ENCODE results near the gene GPHN. TPM values are rescaled to one million over a fixed set of nuclear protein-coding genes. Genes with fewer than 3 reads are reported as not detected.

The GPHN gene
- total RNA-seq, 1 experiment from 2014 or later: 18.1 TPM

DNA sequence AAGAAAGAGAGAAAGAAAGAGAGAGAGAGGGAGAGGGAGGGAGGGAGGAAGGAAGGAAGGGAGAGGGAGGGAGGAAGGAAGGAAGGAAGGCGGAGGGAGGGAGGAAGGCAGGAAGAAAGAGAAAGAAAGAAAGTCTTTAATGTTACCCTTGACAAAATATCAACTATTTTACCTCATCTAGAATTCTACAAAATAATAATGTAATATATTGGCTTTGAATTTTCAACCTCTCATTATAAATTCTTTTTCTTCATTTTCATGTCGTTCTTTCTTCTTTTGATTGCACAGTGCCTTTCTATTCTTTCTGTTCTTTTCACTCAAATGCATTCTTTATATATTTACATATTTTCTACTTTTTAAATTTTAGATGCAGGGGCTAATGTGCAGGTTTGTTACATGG is 621.8 kb downstream of the GPHN start (continued):
- TF ChIP-seq, protein P1, sequence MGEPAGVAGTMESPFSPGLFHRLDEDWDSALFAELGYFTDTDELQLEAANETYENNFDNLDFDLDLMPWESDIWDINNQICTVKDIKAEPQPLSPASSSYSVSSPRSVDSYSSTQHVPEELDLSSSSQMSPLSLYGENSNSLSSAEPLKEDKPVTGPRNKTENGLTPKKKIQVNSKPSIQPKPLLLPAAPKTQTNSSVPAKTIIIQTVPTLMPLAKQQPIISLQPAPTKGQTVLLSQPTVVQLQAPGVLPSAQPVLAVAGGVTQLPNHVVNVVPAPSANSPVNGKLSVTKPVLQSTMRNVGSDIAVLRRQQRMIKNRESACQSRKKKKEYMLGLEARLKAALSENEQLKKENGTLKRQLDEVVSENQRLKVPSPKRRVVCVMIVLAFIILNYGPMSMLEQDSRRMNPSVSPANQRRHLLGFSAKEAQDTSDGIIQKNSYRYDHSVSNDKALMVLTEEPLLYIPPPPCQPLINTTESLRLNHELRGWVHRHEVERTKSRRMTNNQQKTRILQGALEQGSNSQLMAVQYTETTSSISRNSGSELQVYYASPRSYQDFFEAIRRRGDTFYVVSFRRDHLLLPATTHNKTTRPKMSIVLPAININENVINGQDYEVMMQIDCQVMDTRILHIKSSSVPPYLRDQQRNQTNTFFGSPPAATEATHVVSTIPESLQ (CRISPR knock-in tag; IDR thresholded peaks at IDR 0.05): no peak
- no peak for TF ChIP-seq ZNF232 (CRISPR knock-in tag; IDR thresholded peaks at IDR 0.05)
- TF ChIP-seq, protein P2, sequence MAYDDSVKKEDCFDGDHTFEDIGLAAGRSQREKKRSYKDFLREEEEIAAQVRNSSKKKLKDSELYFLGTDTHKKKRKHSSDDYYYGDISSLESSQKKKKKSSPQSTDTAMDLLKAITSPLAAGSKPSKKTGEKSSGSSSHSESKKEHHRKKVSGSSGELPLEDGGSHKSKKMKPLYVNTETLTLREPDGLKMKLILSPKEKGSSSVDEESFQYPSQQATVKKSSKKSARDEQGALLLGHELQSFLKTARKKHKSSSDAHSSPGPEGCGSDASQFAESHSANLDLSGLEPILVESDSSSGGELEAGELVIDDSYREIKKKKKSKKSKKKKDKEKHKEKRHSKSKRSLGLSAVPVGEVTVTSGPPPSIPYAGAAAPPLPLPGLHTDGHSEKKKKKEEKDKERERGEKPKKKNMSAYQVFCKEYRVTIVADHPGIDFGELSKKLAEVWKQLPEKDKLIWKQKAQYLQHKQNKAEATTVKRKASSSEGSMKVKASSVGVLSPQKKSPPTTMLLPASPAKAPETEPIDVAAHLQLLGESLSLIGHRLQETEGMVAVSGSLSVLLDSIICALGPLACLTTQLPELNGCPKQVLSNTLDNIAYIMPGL (CRISPR knock-in tag; IDR thresholded peaks at IDR 0.05): no peak

DNA sequence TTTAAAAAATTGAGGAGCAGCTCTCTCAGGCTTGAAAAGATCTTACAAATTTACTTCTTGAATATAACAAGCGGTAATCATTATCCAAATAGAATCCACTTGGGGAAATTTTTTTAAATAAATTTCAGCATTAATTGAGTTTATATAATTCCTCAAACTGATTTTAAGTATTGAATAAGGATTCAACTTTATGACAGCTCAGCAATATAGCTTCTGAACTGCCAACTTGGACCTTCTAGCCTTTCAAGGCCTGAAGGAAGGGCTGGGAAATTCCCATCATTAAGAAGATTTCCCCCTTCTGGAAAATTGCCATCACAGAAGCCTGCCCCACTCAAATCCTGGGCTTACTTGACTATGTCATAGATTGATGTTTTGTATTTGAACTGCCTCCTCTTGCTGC is 623.7 kb downstream of the GPHN start:
- Mint-ChIP-seq H3K27me3 (ENCODE audit: low read depth) (no peaks in the 10 kb centered on the region), H3K36me3 (no peaks in the 10 kb centered on the region), H3K27ac (no peak overlapping the region), H3K4me3 (no peak overlapping the region), H3K9me3 (no peaks in the 10 kb centered on the region), H3K4me1 (no peaks in the 10 kb centered on the region; the same call in 1 of the 2 replicates)
- DNase-seq (ENCODE audit: low spot score) (no peak), ATAC-seq (no peak)
- TF ChIP-seq, protein P3, sequence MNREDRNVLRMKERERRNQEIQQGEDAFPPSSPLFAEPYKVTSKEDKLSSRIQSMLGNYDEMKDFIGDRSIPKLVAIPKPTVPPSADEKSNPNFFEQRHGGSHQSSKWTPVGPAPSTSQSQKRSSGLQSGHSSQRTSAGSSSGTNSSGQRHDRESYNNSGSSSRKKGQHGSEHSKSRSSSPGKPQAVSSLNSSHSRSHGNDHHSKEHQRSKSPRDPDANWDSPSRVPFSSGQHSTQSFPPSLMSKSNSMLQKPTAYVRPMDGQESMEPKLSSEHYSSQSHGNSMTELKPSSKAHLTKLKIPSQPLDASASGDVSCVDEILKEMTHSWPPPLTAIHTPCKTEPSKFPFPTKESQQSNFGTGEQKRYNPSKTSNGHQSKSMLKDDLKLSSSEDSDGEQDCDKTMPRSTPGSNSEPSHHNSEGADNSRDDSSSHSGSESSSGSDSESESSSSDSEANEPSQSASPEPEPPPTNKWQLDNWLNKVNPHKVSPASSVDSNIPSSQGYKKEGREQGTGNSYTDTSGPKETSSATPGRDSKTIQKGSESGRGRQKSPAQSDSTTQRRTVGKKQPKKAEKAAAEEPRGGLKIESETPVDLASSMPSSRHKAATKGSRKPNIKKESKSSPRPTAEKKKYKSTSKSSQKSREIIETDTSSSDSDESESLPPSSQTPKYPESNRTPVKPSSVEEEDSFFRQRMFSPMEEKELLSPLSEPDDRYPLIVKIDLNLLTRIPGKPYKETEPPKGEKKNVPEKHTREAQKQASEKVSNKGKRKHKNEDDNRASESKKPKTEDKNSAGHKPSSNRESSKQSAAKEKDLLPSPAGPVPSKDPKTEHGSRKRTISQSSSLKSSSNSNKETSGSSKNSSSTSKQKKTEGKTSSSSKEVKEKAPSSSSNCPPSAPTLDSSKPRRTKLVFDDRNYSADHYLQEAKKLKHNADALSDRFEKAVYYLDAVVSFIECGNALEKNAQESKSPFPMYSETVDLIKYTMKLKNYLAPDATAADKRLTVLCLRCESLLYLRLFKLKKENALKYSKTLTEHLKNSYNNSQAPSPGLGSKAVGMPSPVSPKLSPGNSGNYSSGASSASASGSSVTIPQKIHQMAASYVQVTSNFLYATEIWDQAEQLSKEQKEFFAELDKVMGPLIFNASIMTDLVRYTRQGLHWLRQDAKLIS (CRISPR knock-in tag; IDR thresholded peaks at IDR 0.05; ENCODE audit: borderline replicate concordance): no peak
- TF ChIP-seq, protein P4, sequence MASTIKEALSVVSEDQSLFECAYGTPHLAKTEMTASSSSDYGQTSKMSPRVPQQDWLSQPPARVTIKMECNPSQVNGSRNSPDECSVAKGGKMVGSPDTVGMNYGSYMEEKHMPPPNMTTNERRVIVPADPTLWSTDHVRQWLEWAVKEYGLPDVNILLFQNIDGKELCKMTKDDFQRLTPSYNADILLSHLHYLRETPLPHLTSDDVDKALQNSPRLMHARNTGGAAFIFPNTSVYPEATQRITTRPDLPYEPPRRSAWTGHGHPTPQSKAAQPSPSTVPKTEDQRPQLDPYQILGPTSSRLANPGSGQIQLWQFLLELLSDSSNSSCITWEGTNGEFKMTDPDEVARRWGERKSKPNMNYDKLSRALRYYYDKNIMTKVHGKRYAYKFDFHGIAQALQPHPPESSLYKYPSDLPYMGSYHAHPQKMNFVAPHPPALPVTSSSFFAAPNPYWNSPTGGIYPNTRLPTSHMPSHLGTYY (CRISPR knock-in tag; IDR thresholded peaks at IDR 0.05): no peak
- TF ChIP-seq, protein P5, sequence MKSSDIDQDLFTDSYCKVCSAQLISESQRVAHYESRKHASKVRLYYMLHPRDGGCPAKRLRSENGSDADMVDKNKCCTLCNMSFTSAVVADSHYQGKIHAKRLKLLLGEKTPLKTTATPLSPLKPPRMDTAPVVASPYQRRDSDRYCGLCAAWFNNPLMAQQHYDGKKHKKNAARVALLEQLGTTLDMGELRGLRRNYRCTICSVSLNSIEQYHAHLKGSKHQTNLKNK (CRISPR knock-in tag; IDR thresholded peaks at IDR 0.05): no peak
- TF ChIP-seq, protein P6, sequence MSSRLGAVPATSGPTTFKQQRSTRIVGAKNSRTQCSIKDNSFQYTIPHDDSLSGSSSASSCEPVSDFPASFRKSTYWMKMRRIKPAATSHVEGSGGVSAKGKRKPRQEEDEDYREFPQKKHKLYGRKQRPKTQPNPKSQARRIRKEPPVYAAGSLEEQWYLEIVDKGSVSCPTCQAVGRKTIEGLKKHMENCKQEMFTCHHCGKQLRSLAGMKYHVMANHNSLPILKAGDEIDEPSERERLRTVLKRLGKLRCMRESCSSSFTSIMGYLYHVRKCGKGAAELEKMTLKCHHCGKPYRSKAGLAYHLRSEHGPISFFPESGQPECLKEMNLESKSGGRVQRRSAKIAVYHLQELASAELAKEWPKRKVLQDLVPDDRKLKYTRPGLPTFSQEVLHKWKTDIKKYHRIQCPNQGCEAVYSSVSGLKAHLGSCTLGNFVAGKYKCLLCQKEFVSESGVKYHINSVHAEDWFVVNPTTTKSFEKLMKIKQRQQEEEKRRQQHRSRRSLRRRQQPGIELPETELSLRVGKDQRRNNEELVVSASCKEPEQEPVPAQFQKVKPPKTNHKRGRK (CRISPR knock-in tag; IDR thresholded peaks at IDR 0.05; ENCODE audit: borderline replicate concordance): no peak
- POLR2A ChIA-PET: no interaction called here
- CTCF ChIA-PET: interaction anchor here (1.1 kb wide), 1 partner anchor 508 kb away, joined by 3 read pairs; no protein-coding TSS in a partner anchor

DNA sequence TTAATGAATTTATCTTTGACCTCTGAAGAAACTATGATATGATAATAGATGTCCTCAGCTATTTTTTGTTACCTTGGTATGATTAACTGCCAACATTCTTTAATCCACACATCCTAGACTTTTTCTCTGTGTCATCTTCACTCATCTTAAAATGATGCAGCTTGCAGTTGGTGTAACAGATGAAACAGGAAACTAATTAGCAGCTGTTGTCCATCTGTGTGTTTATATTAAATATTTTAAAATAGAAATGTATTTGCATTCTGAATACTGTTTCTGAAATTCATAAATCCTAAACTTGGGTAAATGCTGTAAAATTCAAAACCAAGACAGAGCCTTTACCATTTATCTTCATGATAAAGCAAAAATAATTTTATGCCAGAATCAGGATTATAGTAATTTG is 625.2 kb downstream of the GPHN start:
- ATAC-seq (no peak), DNase-seq (ENCODE audit: low spot score) (no peak)
- ChIA-PET POLR2A (no interaction called here), CTCF (no interaction called here)
- Mint-ChIP-seq H3K9me3 (no peaks in the 10 kb centered on the region), H3K27me3 (ENCODE audit: low read depth) (no peaks in the 10 kb centered on the region), H3K27ac (no peak overlapping the region), H3K4me1 (no peaks in the 10 kb centered on the region; the same call in 1 of the 2 replicates), H3K36me3 (no peaks in the 10 kb centered on the region), H3K4me3 (no peak overlapping the region)
- TF ChIP-seq JAZF1 (CRISPR knock-in tag; IDR thresholded peaks at IDR 0.05) (no peak), ZNF423 (CRISPR knock-in tag; IDR thresholded peaks at IDR 0.05) (no peak)
- TF ChIP-seq, protein P1 (CRISPR knock-in tag; IDR thresholded peaks at IDR 0.05): no peak
